ENCODE data around the gene MGA. TPM values are rescaled to one million over a fixed set of nuclear protein-coding genes. Genes with fewer than 3 reads are reported as not detected.

Gene MGA
- total RNA-seq, 1 experiment from 2014 or later, result 35.9 TPM

DNA sequence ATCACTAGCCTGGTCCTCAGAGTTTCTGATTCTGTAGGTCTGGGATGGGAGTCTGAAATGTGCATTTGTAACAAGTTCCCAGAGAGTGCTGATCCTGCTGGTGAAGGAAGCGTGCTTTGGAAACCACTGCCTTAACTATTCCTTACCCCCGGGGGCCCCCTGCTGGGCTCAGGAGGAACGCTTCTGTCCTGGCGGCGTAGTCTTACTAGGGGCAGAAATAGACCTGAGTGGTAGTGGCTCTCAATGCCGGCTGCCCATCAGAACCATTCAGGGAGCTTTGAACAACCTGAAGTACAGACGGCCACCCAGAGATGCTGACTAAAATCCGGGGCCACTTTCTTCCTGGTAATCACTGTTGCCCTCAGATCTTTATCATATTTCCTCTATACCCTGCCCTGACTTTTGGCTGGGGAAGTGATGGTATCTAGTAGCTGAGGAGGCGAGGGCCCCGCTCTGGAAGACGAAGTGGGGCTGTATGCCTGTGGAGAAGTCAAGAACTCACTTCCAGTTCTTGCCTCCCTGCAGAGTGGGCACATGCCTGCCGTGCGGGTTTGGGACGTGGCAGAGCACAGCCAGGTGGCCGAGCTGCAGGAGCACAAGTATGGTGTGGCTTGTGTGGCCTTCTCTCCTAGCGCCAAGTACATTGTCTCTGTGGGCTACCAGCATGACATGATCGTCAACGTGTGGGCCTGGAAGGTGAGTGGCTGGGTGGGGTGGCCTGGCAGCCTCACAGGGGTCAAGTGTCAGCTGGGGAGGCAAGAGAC, 151.4 kb downstream of the MGA start (continued):
- TF ChIP-seq, protein P1, sequence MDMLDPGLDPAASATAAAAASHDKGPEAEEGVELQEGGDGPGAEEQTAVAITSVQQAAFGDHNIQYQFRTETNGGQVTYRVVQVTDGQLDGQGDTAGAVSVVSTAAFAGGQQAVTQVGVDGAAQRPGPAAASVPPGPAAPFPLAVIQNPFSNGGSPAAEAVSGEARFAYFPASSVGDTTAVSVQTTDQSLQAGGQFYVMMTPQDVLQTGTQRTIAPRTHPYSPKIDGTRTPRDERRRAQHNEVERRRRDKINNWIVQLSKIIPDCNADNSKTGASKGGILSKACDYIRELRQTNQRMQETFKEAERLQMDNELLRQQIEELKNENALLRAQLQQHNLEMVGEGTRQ (CRISPR knock-in tag; IDR thresholded peaks at IDR 0.05), result no peak
- TF ChIP-seq, protein P2, sequence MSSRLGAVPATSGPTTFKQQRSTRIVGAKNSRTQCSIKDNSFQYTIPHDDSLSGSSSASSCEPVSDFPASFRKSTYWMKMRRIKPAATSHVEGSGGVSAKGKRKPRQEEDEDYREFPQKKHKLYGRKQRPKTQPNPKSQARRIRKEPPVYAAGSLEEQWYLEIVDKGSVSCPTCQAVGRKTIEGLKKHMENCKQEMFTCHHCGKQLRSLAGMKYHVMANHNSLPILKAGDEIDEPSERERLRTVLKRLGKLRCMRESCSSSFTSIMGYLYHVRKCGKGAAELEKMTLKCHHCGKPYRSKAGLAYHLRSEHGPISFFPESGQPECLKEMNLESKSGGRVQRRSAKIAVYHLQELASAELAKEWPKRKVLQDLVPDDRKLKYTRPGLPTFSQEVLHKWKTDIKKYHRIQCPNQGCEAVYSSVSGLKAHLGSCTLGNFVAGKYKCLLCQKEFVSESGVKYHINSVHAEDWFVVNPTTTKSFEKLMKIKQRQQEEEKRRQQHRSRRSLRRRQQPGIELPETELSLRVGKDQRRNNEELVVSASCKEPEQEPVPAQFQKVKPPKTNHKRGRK (CRISPR knock-in tag; IDR thresholded peaks at IDR 0.05; ENCODE audit: borderline replicate concordance), result no peak

DNA sequence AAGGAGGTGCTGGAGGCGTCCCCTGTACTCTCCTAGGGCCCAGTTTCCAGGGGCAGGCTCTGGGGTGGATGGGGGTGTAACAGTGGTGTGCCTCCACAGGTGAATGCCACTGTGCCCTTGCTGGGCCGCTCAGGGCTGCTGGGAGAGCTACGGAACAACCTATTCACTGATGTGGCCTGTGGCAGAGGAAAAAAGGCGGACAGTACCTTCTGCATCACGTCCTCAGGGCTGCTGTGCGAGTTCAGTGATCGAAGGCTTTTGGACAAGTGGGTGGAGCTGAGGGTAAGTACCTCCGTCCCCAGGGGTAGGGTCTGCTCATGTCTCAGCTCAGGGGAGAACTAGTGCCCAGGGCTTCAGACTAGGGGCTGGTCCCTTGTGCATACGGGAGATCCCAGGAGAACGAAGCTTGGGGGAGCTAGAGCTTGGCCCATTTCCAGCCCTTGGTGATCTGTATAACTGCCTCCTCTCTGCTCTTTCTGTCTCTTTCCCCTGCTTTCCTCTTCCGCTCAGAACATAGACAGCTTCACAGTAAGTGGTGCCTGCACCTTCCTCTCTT, 152.7 kb downstream of the MGA start:
- ChIA-PET POLR2A (no interaction called here), CTCF (interaction anchor here (3.2 to 6.4 kb wide), 2 partner anchors 40 to 209 kb away, joined by 22 to 158 read pairs; partner anchors contain the start of gene MAPKBP1)
- DNase-seq (ENCODE audit: low spot score) (no peak), ATAC-seq (no peak)
- TF ChIP-seq, protein P3, sequence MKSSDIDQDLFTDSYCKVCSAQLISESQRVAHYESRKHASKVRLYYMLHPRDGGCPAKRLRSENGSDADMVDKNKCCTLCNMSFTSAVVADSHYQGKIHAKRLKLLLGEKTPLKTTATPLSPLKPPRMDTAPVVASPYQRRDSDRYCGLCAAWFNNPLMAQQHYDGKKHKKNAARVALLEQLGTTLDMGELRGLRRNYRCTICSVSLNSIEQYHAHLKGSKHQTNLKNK (CRISPR knock-in tag; IDR thresholded peaks at IDR 0.05), result no peak
- TF ChIP-seq ZNF263 (CRISPR knock-in tag; IDR thresholded peaks at IDR 0.05; ENCODE audit: low read depth) (no peak), PRRX2 (CRISPR knock-in tag; IDR thresholded peaks at IDR 0.05) (no peak), JUN (CRISPR knock-in tag; IDR thresholded peaks at IDR 0.05) (no peak), ZNF232 (CRISPR knock-in tag; IDR thresholded peaks at IDR 0.05) (no peak), SMAD4 (CRISPR knock-in tag; IDR thresholded peaks at IDR 0.05) (no peak), HMGA2 (CRISPR knock-in tag; IDR thresholded peaks at IDR 0.05) (no peak), CREB1 (CRISPR knock-in tag; IDR thresholded peaks at IDR 0.05) (no peak), ZNF396 (CRISPR knock-in tag; IDR thresholded peaks at IDR 0.05; ENCODE audit: borderline replicate concordance) (no peak), SP1 (CRISPR knock-in tag; conservative IDR thresholded peaks at IDR 0.05) (no peak), FOXP1 (CRISPR knock-in tag; IDR thresholded peaks at IDR 0.05; ENCODE audit: borderline replicate concordance) (no peak)
- TF ChIP-seq, protein P4, sequence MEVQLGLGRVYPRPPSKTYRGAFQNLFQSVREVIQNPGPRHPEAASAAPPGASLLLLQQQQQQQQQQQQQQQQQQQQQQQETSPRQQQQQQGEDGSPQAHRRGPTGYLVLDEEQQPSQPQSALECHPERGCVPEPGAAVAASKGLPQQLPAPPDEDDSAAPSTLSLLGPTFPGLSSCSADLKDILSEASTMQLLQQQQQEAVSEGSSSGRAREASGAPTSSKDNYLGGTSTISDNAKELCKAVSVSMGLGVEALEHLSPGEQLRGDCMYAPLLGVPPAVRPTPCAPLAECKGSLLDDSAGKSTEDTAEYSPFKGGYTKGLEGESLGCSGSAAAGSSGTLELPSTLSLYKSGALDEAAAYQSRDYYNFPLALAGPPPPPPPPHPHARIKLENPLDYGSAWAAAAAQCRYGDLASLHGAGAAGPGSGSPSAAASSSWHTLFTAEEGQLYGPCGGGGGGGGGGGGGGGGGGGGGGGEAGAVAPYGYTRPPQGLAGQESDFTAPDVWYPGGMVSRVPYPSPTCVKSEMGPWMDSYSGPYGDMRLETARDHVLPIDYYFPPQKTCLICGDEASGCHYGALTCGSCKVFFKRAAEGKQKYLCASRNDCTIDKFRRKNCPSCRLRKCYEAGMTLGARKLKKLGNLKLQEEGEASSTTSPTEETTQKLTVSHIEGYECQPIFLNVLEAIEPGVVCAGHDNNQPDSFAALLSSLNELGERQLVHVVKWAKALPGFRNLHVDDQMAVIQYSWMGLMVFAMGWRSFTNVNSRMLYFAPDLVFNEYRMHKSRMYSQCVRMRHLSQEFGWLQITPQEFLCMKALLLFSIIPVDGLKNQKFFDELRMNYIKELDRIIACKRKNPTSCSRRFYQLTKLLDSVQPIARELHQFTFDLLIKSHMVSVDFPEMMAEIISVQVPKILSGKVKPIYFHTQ (CRISPR knock-in tag; IDR thresholded peaks at IDR 0.05), result no peak
- TF ChIP-seq, protein P5, sequence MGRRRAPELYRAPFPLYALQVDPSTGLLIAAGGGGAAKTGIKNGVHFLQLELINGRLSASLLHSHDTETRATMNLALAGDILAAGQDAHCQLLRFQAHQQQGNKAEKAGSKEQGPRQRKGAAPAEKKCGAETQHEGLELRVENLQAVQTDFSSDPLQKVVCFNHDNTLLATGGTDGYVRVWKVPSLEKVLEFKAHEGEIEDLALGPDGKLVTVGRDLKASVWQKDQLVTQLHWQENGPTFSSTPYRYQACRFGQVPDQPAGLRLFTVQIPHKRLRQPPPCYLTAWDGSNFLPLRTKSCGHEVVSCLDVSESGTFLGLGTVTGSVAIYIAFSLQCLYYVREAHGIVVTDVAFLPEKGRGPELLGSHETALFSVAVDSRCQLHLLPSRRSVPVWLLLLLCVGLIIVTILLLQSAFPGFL (CRISPR knock-in tag; IDR thresholded peaks at IDR 0.05; ENCODE audit: borderline replicate concordance), result no peak
- TF ChIP-seq, protein P6, sequence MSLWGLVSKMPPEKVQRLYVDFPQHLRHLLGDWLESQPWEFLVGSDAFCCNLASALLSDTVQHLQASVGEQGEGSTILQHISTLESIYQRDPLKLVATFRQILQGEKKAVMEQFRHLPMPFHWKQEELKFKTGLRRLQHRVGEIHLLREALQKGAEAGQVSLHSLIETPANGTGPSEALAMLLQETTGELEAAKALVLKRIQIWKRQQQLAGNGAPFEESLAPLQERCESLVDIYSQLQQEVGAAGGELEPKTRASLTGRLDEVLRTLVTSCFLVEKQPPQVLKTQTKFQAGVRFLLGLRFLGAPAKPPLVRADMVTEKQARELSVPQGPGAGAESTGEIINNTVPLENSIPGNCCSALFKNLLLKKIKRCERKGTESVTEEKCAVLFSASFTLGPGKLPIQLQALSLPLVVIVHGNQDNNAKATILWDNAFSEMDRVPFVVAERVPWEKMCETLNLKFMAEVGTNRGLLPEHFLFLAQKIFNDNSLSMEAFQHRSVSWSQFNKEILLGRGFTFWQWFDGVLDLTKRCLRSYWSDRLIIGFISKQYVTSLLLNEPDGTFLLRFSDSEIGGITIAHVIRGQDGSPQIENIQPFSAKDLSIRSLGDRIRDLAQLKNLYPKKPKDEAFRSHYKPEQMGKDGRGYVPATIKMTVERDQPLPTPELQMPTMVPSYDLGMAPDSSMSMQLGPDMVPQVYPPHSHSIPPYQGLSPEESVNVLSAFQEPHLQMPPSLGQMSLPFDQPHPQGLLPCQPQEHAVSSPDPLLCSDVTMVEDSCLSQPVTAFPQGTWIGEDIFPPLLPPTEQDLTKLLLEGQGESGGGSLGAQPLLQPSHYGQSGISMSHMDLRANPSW (CRISPR knock-in tag; conservative IDR thresholded peaks at IDR 0.05; ENCODE audit: low read depth), result no peak
- H3K4me3 Mint-ChIP-seq, result no peak overlapping the region
- H3K4me1 Mint-ChIP-seq, result peaks cover 6% of the 10 kb centered on the region
- H3K27ac Mint-ChIP-seq, result no peak overlapping the region
- no peaks in the 10 kb centered on the region for H3K36me3 Mint-ChIP-seq
- no peaks in the 10 kb centered on the region for H3K27me3 Mint-ChIP-seq (ENCODE audit: low read depth)
- H3K9me3 Mint-ChIP-seq, result no peaks in the 10 kb centered on the region

All from WTC11 (cell line).